Neuronal stem cell (in vitro differentiated cells): ENCODE data around the gene AIPL1. TPM values are rescaled to one million over a fixed set of nuclear protein-coding genes. Genes with fewer than 3 reads are reported as not detected.
"Not testable (repeated sequence)": the region's sequence is repeated elsewhere in the genome, so short reads cannot be mapped to it uniquely, and the experiment has no call there.

Experiments
- DNase-seq: peaks from one replicate; pipeline ENCODE4 v3.0.0-alpha.2; 2013; ENCODE audit warnings: low spot score
- H2AFZ ChIP-seq: one replicate; pipeline ENCODE4 v1.6.1; 2013; ENCODE audit warnings: mild to moderate bottlenecking, low read length, inconsistent platforms
- H2AK5ac ChIP-seq: 2 replicates; pipeline ENCODE4 v1.6.1; 2013; ENCODE audit warnings: low read depth, mild to moderate bottlenecking, inconsistent platforms, low read length, moderate library complexity, mixed read lengths
- H2BK120ac ChIP-seq: 2 replicates; pipeline ENCODE4 v1.6.1; 2013; ENCODE audit warnings: low read depth, mild to moderate bottlenecking, inconsistent platforms, low read length, moderate library complexity, mixed read lengths
- H2BK12ac ChIP-seq: one replicate; pipeline ENCODE4 v1.6.1; 2013; ENCODE audit warnings: low read length, inconsistent platforms
- H2BK15ac ChIP-seq: 2 replicates; pipeline ENCODE4 v1.6.1; 2013; ENCODE audit warnings: mild to moderate bottlenecking, low read length, inconsistent platforms, mixed read lengths
- H2BK5ac ChIP-seq: one replicate; pipeline ENCODE4 v1.6.1; 2013; ENCODE audit warnings: inconsistent platforms, mild to moderate bottlenecking, low read length, moderate library complexity
- H3K14ac ChIP-seq: one replicate; pipeline ENCODE4 v1.6.1; 2013; ENCODE audit warnings: low read length, inconsistent platforms
- H3K18ac ChIP-seq: 2 replicates; pipeline ENCODE4 v1.6.1; 2013; ENCODE audit warnings: low read length, inconsistent platforms
- H3K23ac ChIP-seq: 2 replicates; pipeline ENCODE4 v1.6.1; 2013; ENCODE audit warnings: low read depth, mild to moderate bottlenecking, mixed read lengths, low read length, inconsistent platforms; ENCODE audit not compliant: poor library complexity
- H3K27ac ChIP-seq: replicated peaks from 3 replicates; pipeline ENCODE4 v1.5.1; 2013; ENCODE audit warnings: low read length, inconsistent platforms
- H3K27me3 ChIP-seq, 3 experiments: 2 replicates each; pipeline ENCODE4 v1.6.1; 2013; ENCODE audit warnings: low read length in 3 of 3, mild to moderate bottlenecking in 2 of 3, inconsistent platforms in 1 of 3, low read depth in 1 of 3, mixed read lengths in 1 of 3, moderate library complexity in 1 of 3; ENCODE audit not compliant: control insufficient read depth in 3 of 3, insufficient read depth in 3 of 3
- H3K36me3 ChIP-seq, 2 donors: replicated peaks in 1 of 2; 2 replicates each; pipeline ENCODE4 v1.6.1; 2013; ENCODE audit warnings: low read length in 2 of 2; ENCODE audit not compliant: control insufficient read depth in 2 of 2, insufficient read depth in 2 of 2
- H3K4ac ChIP-seq: 2 replicates; pipeline ENCODE4 v1.6.1; 2013; ENCODE audit warnings: inconsistent platforms, mild to moderate bottlenecking, low read length, moderate library complexity
- H3K4me1 ChIP-seq, 2 donors: 1 replicate in 1 of 2; 2 replicates in 1 of 2; pipeline ENCODE4 v1.6.1; 2013; ENCODE audit warnings: low read length in 2 of 2, low read depth in 1 of 2; ENCODE audit not compliant: control insufficient read depth in 2 of 2, insufficient read depth in 1 of 2
- H3K4me2 ChIP-seq: one replicate; pipeline ENCODE4 v1.6.1; 2013; ENCODE audit warnings: mild to moderate bottlenecking, low read length, inconsistent platforms; ENCODE audit not compliant: insufficient read depth, poor library complexity, severe bottlenecking
- H3K4me3 ChIP-seq, 2 donors: 2 replicates each; pipeline ENCODE4 v1.5.1; 2013; ENCODE audit warnings: low read length in 2 of 2, mild to moderate bottlenecking in 2 of 2, inconsistent platforms in 1 of 2, moderate library complexity in 1 of 2
- H3K79me1 ChIP-seq: one replicate; pipeline ENCODE4 v1.6.1; 2013; ENCODE audit warnings: low read depth, mild to moderate bottlenecking, inconsistent platforms, low read length, moderate library complexity
- H3K9ac ChIP-seq: one replicate; pipeline ENCODE4 v1.6.1; 2013; ENCODE audit warnings: mild to moderate bottlenecking, low read depth, low read length, inconsistent platforms; ENCODE audit not compliant: poor library complexity
- H3K9me3 ChIP-seq, 2 donors: replicated peaks in 1 of 2; 2 replicates each; pipeline versions ENCODE3 to v1.6.1; 2013; ENCODE audit warnings: low read length in 2 of 2, mild to moderate bottlenecking in 2 of 2, inconsistent platforms in 1 of 2, low read depth in 1 of 2, mixed read lengths in 1 of 2, moderate library complexity in 1 of 2; ENCODE audit not compliant: control insufficient read depth in 2 of 2, insufficient read depth in 1 of 2
- H4K8ac ChIP-seq: one replicate; pipeline ENCODE4 v1.6.1; 2013; ENCODE audit warnings: low read depth, mild to moderate bottlenecking, inconsistent platforms, low read length, moderate library complexity
- H4K91ac ChIP-seq: one replicate; pipeline ENCODE4 v1.6.1; 2013; ENCODE audit warnings: low read length, low read depth, mild to moderate bottlenecking, inconsistent platforms; ENCODE audit not compliant: poor library complexity
- WGBS, 2 donors: extraction: QIAGEN DNeasy Blood & Tissue Kit; methylation state at CpG; one replicate each; pipeline ENCODE4 v1.1.7; 2013; ENCODE audit warnings: missing lambda C conversion rate in 2 of 2, mixed read lengths in 1 of 2; ENCODE audit not compliant: insufficient read length in 2 of 2, insufficient replicate concordance in 1 of 2; ENCODE audit errors: extremely low coverage in 2 of 2; 5-methylcytosine and 5-hydroxymethylcytosine counted together
- polyA plus RNA-seq, 2 experiments: library from polyadenylated mRNA; stranded (reverse); fragments of 200-250 nt; gene quantifications; one replicate each; pipeline ENCODE4 v1.2.3, GENCODE V29; 2013

Gene AIPL1, protein sequence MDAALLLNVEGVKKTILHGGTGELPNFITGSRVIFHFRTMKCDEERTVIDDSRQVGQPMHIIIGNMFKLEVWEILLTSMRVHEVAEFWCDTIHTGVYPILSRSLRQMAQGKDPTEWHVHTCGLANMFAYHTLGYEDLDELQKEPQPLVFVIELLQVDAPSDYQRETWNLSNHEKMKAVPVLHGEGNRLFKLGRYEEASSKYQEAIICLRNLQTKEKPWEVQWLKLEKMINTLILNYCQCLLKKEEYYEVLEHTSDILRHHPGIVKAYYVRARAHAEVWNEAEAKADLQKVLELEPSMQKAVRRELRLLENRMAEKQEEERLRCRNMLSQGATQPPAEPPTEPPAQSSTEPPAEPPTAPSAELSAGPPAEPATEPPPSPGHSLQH
- polyA plus RNA-seq (2013, experiment 1 of 2), result 0.26 TPM
- polyA plus RNA-seq (2013, experiment 2 of 2), result 0.35 TPM

DNA sequence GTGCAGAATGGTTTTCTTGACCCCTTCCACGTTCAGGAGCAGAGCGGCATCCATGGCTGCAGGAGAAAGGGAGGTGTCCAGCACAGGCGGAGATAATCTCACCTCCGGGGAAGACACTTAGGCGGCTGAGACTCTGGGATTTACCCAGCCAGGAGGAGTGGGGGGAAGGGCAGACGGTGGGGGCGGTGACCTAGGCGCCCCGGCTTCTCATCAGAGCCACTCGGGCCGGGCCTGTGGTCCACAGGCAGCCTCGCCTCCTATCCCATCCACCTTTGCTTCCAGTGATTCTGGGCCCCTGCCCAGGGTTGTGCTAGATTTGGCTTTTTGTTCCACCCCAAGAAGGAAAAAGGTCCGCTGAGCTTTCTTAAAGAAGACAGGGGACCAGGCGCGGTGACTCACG, at the start of gene AIPL1:
AIPL1 (minus strand) TSS at position 71 of the 400 bp plus-strand sequence; CDS start at position 54, 17 bp downstream.
- Histone ChIP-seq H3K14ac (no peak within 1 kb of the TSS), H4K91ac (no peak within 1 kb of the TSS), H2AFZ (peak within 1 kb of the TSS; percentile 71), H3K18ac (peak within 1 kb of the TSS; percentile 94), H3K9me3 (no peaks in the 10 kb centered on the region), H3K4ac (peak within 1 kb of the TSS; percentile 60), H2BK5ac (peak within 1 kb of the TSS; percentile 79), H3K27ac (no peak within 1 kb of the TSS), H3K4me1 (peaks cover 10 to 15% of the 10 kb centered on the region in 2 donors), H3K9ac (no peak within 1 kb of the TSS), H2BK15ac (peak within 1 kb of the TSS; percentile 95), H3K23ac (peak within 1 kb of the TSS; percentile 44), H3K79me1 (no peaks in the 10 kb centered on the region), H2BK120ac (peak within 1 kb of the TSS; percentile 62), H3K36me3 (no peaks in the 10 kb centered on the region), H3K4me3 (no peak within 1 kb of the TSS), H4K8ac (no peak within 1 kb of the TSS), H2BK12ac (no peak within 1 kb of the TSS), H3K4me2 (no peak within 1 kb of the TSS), H2AK5ac (peak within 1 kb of the TSS; percentile 98), H3K27me3 (no peaks in the 10 kb centered on the region)
- no peak for DNase-seq
- no CpG with 5 or more reads among the region's 16 CpGs for WGBS, 2 donors

DNA sequence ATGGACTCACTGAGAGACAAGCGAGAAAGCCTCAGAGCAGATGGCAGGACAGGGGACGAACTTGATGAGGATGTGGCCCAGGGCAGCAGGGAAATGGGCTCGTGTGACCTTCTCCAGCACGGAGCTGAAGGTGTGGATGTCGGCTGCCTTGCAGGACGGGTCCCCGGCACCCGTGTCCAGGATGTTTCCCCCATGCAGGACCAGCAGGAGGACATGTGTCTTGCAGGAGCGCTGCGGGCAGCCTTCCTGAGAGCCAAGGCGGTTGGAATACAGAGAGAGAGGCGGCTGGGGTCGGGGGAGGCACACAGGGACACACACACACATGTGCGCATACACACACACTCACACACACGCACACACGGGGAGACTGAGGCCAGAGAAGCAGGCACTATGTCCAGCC, 48.6 kb upstream of the AIPL1 start:
- Histone ChIP-seq H4K8ac (peak overlapping the region; percentile 25), H4K91ac (peak overlapping the region; percentile 34), H2AK5ac (peak overlapping the region; percentile 89), H2BK120ac (no peak overlapping the region), H3K79me1 (no peaks in the 10 kb centered on the region), H2BK15ac (peak overlapping the region; percentile 60), H3K9ac (peak overlapping the region; percentile 54), H2BK5ac (no peak overlapping the region), H3K27ac (no peak overlapping the region), H3K9me3 (no peaks in the 10 kb centered on the region), H3K36me3 (no peaks in the 10 kb centered on the region), H3K18ac (peak overlapping the region; percentile 87), H3K27me3 (peaks cover 0 to 3% (median 0%) of the 10 kb centered on the region in 3 experiments), H3K4me2 (no peak overlapping the region), H3K14ac (peak overlapping the region; percentile 85), H3K4me1 (peaks cover 8 to 15% of the 10 kb centered on the region in 2 donors), H2AFZ (no peak overlapping the region), H3K4ac (no peak overlapping the region), H3K23ac (no peak overlapping the region), H3K4me3 (no peak overlapping the region), H2BK12ac (peak overlapping the region; percentile 94)
- DNase-seq, result no peak
- WGBS, 2 donors, result no CpG with 5 or more reads among the region's 16 CpGs

DNA sequence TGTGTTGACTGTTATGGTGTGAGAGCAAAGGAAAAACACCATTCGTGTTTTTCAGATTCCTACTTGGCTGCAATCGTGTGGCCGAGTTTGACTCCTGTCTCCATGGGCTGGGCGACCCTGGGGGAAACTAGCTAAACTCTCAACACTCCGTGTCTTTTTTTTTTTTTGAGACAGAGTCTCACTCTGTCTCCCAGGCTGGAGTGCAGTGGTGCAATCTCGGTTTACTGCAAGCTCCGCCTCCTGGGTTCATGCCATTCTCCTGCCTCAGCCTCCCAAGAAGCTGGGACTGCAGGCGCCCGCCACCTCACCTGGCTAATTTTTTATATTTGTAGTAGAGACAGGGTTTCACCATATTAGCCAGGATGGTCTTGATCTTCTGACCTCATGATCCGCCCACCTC, 47.9 kb upstream of the AIPL1 start:
- not testable (repeated sequence) for H2BK15ac ChIP-seq, DNase-seq, H3K9me3 ChIP-seq, H4K8ac ChIP-seq, H3K27ac ChIP-seq, H2AK5ac ChIP-seq, H2BK5ac ChIP-seq, H3K9ac ChIP-seq, H3K4ac ChIP-seq, H2BK120ac ChIP-seq, H3K4me3 ChIP-seq, H3K4me2 ChIP-seq, H3K79me1 ChIP-seq, H3K14ac ChIP-seq, H3K18ac ChIP-seq, H3K27me3 ChIP-seq, H4K91ac ChIP-seq, H2BK12ac ChIP-seq, H3K23ac ChIP-seq, H2AFZ ChIP-seq, H3K36me3 ChIP-seq
- WGBS, 2 donors, result no CpG with 5 or more reads among the region's 10 CpGs
- peaks cover 8 to 15% of the 10 kb centered on the region in 2 donors for H3K4me1 ChIP-seq

DNA sequence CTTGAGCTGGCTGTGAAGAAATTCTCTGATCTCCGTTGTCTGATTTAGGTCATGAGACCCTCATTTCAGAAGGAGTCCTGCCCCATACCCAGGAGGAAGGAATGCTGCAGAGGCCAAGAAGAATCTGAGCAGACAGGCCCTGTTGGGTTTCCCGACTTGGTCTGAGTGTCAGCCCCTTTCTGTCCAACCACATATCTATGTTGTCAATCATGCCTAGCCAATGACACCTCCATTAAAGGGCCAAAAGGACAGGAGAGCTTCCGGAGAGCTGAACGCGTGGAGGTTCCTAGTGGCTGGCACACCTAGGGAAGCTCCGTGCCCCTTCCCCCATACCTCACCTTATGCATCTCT, 47.2 kb upstream of the AIPL1 start:
- WGBS, 2 donors, result no CpG with 5 or more reads among the region's 6 CpGs
- H2AFZ ChIP-seq, result no peak overlapping the region
- no peak overlapping the region for H3K4me3 ChIP-seq
- H3K36me3 ChIP-seq, result no peaks in the 10 kb centered on the region
- no peak overlapping the region for H3K4ac ChIP-seq
- H3K27ac ChIP-seq, result no peak overlapping the region
- H2BK15ac ChIP-seq, result no peak overlapping the region
- no peak overlapping the region for H3K23ac ChIP-seq
- no peak overlapping the region for H4K8ac ChIP-seq
- H3K14ac ChIP-seq, result no peak overlapping the region
- no peak for DNase-seq
- H2BK5ac ChIP-seq, result no peak overlapping the region
- H2BK120ac ChIP-seq, result no peak overlapping the region
- H3K9me3 ChIP-seq, result no peaks in the 10 kb centered on the region
- no peak overlapping the region for H3K9ac ChIP-seq
- no peak overlapping the region for H3K4me2 ChIP-seq
- H3K27me3 ChIP-seq, result peaks cover 0 to 3% (median 0%) of the 10 kb centered on the region in 3 experiments
- no peak overlapping the region for H2BK12ac ChIP-seq
- peaks cover 8 to 15% of the 10 kb centered on the region in 2 donors for H3K4me1 ChIP-seq
- H2AK5ac ChIP-seq, result no peak overlapping the region
- H4K91ac ChIP-seq, result no peak overlapping the region
- no peak overlapping the region for H3K18ac ChIP-seq
- H3K79me1 ChIP-seq, result no peaks in the 10 kb centered on the region
